H1 (cell line): ENCODE data around the gene SFXN2.

Experiments used
- BCL11A ChIP-seq, 2 experiments: IDR thresholded peaks; one replicate each; pipeline ENCODE4 v1.6.1; 2011; ENCODE audit warnings: low read depth in 2 of 2, low read length in 2 of 2, mild to moderate bottlenecking in 2 of 2
- CTCF ChIP-seq, 3 experiments: IDR thresholded peaks; 1 replicate in 2 of 3; 2 replicates in 1 of 3; pipeline versions ENCODE4 v1.5.1 to v1.6.1; 2011; ENCODE audit warnings: low read length in 3 of 3, mild to moderate bottlenecking in 3 of 3, inconsistent platforms in 2 of 3, low read depth in 1 of 3, moderate library complexity in 1 of 3; ENCODE audit not compliant: insufficient read depth in 1 of 3; ENCODE audit errors: control extremely low read depth in 1 of 3
- EZH2 ChIP-seq: fragments of 200-600 bp; sonication (generic); IDR thresholded peaks from 2 replicates; pipeline ENCODE4 v1.7.1; 2012; ENCODE audit warnings: low read depth, mild to moderate bottlenecking, moderate library complexity, low read length, inconsistent platforms; ENCODE audit not compliant: severe bottlenecking
- GTF2F1 ChIP-seq: IDR thresholded peaks from 2 replicates; pipeline ENCODE4 v1.6.1; 2012; ENCODE audit warnings: low read depth, low read length, improper control_type of control experiment, borderline replicate concordance
- SIRT6 ChIP-seq: IDR thresholded peaks from one replicate; pipeline ENCODE4 v1.7.1; 2012; ENCODE audit warnings: low read length, inconsistent platforms
- SP1 ChIP-seq: IDR thresholded peaks from 2 replicates; pipeline ENCODE4 v1.6.1; 2011; ENCODE audit warnings: low read depth, low read length
- SP2 ChIP-seq: IDR thresholded peaks from 2 replicates; pipeline ENCODE4 v1.6.1; 2012; ENCODE audit warnings: mild to moderate bottlenecking, low read length, inconsistent platforms
- USF2 ChIP-seq: IDR thresholded peaks from 2 replicates; pipeline ENCODE4 v1.6.1; 2011; ENCODE audit warnings: low read length, improper control_type of control experiment

- TF ChIP-seq SIRT6 = no peak
- no peak for TF ChIP-seq EZH2
- TF ChIP-seq GTF2F1 = no peak
- no peak for TF ChIP-seq SP2
- no peak for TF ChIP-seq CTCF (IDR thresholded peaks at IDR 0.05; ENCODE audit: control extremely low read depth in 1 of 3, insufficient read depth in 1 of 3, low read depth in 1 of 3, low read length in 3 of 3)
- no peak for TF ChIP-seq SP1
- no peak for TF ChIP-seq USF2
- TF ChIP-seq BCL11A (IDR thresholded peaks at IDR 0.05; ENCODE audit: low read depth in 2 of 2, low read length in 2 of 2) = no peak
Observed at GRCh38 chr10:102715880-102716279, 1.4 kb downstream of the SFXN2 start.
